ENCODE data around the gene DAAM1.

The DAAM1 gene

DNA sequence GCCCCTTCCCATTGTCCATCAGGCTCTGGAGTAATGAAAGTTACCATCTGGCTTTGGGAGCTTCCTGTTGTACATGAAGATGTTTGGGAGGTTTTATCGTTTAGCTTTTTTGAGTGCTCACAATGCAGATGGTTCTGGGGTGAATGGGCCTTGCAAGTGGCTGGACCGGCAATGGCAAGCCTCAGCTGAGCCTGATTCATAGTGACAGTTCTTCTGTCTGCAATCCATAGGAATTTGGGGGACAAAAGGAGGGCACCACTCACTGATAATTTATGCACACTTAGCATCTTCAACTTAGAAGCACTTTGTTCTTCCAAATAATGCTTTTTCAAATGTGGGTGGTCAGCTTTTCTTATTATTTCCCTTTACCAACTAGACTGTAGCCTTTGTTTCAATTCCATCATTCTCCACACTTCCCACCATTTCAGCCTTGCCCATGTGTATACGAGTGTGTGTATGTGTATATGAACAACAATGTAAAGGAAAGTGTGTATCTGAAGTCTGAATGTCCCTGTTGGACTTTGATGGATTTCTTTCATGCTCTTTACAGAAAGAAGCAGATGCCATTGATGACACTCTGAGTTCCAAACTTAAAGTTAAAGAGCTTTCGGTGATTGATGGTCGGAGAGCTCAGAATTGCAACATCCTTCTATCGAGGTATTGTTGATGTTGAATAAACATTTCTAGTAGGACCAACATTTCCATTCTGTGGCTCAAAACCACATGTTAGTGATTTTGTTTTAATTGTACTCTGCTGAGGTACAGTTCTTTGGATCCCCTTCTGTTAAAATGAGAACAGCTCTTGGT is 151.3 kb downstream of the DAAM1 start:
- DNase-seq (ENCODE audit: low read depth, low spot score): no peak

GRCh38 chr14:59341858-59342477 is 153.5 kb downstream of the DAAM1 start:
- DNase-seq (ENCODE audit: low read depth, low spot score): no peak

- DNase-seq (ENCODE audit: low read depth, low spot score): no peak
Measured at GRCh38 chr14:59342516-59343484, 154.3 kb downstream of the DAAM1 start.

GRCh38 chr14:59343585-59343984 is 155.1 kb downstream of the DAAM1 start:
- no peak for DNase-seq (ENCODE audit: low read depth, low spot score)

- DNase-seq (ENCODE audit: low read depth, low spot score): no peak
Measured at GRCh38 chr14:59344016-59344415, 155.5 kb downstream of the DAAM1 start.

DNA sequence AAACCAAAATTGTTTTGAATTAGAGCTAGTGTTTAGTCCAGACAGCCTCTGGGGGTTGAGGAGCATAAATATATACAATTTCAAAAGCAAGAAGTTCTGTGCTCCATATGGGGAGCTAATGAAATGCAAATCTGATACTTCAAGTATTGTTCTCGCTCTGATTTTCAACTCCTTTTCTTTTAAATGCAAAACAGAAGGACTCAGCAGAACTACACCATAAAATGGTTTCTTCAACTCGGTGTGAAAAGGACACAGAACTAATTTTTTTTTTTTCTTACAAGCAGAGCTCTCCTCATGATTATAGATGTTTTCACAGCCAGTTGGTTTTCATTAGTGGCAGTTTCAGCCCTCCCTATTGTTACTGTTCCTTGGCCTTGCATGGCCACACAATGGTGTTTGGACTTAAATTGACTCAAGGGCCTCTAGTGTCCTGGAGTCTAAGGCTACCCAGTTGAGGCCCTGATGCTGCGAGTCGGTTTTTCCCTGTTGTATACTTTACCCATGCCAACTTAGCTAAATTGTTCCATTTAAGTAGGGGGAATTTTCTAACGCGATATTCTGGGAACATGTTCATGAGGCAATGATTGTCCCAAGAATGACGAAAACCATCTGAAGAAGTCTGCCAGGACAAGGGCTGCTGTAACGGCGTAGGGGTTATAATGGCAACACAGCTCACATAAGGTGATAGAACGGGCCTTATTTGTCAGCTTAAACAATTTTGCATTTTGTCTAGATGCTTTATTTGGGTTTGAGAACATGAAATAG is 156.4 kb downstream of the DAAM1 start:
- no peak for DNase-seq (ENCODE audit: low read depth, low spot score)

DNA sequence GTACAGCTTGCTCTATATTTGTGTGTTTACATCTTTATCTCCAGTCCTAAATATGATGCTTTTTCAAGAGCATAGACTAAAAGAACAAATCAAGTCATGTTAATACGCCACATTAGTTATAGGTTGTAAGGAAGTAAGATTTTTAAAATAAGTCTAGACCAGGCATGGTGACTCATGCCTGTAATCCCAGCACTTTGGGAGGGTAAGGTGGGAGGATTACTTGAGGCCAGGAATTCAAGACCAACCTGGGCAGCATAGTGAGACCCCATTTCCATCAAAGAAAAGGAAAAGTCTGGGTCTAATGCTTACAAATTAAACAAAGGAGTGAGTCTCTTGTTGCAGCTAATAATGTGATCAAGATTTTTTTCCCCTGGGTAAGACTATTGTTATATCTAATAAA is 157.9 kb downstream of the DAAM1 start:
- no peak for DNase-seq (ENCODE audit: low read depth, low spot score)

- DNase-seq (ENCODE audit: low read depth, low spot score): no peak
Measured at GRCh38 chr14:59346796-59347510, 158.5 kb downstream of the DAAM1 start.

DNA sequence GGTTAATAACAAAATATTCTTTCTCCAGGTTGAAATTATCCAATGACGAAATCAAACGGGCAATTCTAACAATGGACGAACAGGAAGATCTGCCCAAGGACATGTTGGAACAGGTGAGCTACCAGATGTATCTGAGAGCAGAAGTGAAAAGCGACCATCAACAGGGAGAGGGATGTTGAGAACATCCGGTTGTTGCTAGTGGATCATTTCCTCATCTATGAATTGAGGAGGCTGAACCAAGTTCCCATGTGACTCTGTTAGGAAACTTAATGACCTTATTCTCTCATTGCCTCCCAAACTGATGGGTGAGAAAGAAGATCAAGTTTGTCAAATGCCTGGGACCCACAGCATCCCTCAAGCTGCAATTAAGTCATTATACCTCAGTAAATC is 159.0 kb downstream of the DAAM1 start:
- DNase-seq (ENCODE audit: low read depth, low spot score): no peak

DNA sequence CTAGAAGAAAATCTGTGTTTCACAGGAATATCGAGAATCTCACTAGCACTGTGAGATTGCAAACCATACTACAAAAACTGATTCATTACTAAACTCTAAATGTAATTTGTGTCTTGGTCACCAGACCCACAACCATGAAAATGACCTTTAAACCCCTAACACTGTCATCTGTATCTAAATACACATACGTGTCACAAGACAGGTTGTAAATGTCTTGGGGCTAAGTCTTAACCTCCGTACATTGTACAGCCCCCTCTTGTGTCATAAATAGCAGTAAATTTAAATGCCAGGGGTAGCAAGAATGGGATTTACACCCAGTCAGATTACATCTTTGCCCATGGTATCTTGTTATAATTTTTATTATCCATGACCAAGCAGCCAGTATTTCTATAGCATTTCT is 159.4 kb downstream of the DAAM1 start:
- DNase-seq (ENCODE audit: low read depth, low spot score): no peak

DNA sequence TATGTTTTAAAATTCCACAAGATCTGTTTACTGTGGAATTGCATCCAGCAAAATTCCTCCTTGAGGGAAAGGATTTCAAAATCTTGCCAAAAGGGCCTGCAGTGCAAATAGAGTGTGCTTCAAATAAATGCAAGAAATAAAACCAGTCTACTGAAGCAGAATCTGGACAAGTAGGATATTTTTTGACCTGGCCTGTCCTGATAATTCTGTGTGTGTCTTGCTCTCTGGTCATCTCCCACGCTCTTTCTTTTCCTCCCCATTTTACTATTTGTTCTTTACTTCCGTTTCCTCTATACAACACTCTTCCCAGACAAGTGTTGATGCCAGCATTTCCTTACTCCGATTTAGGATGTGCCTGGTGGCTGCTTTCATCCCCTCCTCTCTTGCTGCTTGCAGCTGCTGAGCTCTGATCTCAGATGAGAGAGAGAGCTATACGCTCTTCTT is 160.8 kb downstream of the DAAM1 start:
- no peak for DNase-seq (ENCODE audit: low read depth, low spot score)

DNA sequence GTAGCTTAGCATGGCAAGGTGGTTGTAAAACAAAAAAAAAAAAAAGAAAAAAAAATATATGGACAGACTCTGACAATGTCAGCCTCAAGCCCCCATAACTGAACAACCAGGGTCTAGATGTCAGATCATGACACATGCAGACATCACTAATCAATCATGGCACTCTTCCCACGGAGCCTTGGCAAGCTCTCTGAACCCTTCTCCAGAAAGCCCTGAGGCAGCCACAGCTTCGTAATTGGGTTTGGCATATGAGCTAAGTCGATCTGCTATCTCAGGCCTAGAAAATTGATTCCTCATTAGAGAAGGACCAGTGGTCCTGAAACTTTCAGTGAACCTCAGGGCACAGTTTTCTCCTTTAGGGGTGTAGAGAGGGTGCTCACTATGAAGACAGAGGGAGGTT is 164.5 kb downstream of the DAAM1 start:
- no peak for DNase-seq (ENCODE audit: low read depth, low spot score)

- no peak for DNase-seq (ENCODE audit: low read depth, low spot score)
Measured at GRCh38 chr14:59354666-59355065, 166.2 kb downstream of the DAAM1 start.

DNA sequence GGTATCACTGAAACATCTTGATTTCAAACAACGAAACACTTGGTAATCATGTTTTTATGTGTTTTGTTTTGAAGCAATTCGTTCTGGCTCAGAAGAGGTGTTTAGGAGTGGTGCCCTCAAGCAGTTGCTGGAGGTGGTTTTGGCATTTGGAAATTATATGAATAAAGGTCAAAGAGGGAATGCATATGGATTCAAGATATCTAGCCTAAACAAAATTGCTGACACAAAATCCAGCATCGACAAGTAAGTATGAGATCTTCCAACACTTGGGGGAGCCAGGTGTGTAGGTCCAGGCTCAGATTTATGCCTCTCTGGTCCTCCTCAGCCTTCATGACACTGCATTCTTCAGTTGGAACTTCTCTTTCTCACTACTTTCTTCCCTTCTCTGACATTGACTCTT is 166.6 kb downstream of the DAAM1 start:
- no peak for DNase-seq (ENCODE audit: low read depth, low spot score)

- no peak for DNase-seq (ENCODE audit: low read depth, low spot score)
Measured at GRCh38 chr14:59356312-59356711, 167.8 kb downstream of the DAAM1 start.

- no peak for DNase-seq (ENCODE audit: low read depth, low spot score)
Measured at GRCh38 chr14:59356767-59357166, 168.3 kb downstream of the DAAM1 start.

DNA sequence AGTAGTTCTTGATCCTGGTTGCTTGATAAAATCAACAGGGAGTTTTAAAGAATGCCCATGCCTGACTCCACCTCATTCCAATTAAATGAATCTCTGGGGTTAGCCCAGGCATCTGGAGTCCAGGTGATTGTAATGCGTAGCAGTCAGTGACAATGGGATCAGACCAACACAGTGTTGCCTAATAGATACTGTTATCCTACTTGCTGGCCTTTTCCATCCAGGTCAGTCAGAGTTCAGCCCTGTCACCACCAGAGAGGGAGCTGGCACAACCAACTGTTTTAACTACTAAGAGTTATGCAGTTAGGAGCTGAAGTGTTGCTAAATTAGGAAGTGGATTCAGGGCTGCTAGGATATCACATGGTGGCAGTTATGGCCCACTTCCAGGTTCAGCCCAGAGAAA is 169.6 kb downstream of the DAAM1 start:
- DNase-seq (ENCODE audit: low read depth, low spot score): no peak

DNA sequence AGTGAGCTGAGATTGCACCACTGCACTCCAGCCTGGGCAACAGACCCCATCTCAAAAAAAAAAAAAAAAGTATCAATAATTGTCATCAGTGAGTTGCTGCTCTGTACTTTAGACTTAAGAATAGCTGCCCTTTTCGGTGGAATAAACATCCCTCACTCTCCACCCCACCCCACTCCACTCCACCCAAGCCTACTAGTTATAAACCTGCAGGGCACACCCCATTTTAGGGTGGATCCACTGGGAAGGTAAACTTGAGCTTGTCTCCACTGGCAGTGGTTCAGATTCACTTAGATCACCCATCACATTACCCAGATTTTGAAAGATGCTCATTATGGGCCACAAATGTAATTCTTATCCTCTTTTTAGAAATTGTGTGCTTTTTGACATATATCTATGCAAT is 170.3 kb downstream of the DAAM1 start:
- no peak for DNase-seq (ENCODE audit: low read depth, low spot score)

DNA sequence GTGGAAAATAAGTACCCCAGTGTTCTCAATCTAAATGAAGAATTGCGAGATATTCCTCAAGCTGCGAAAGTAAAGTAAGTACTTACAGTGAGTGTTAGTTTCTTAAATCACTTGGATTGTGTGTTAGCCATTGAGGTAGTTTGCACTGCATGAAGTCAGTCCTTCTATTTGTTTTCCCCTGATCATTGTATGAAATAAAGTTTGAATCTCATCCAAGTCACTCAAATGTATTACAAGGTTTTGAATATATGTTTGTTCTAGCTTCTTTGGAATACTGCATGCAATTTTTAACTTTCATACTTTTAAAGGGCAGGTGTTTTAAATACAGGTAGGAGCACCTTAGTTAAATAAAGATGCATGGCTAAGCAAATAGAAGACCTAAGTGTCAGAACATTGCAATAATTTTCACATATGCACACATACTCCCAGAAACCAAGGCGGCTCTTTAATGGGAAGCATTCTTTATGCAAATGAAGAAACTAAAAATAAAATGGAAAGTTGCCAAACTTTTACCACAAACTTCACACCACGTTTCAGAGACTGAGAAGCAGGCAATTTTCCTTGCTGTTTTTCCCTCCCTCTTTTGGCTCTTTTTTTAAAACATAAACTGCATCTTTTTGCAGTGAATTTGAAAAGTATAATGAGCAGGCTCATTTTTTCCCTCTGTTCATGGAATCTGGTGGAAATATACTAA is 171.1 kb downstream of the DAAM1 start:
- no peak for DNase-seq (ENCODE audit: low read depth, low spot score)

- DNase-seq (ENCODE audit: low read depth, low spot score): no peak
Measured at GRCh38 chr14:59360233-59360632, 171.8 kb downstream of the DAAM1 start.

Data from activated naive CD8-positive, alpha-beta T cell treated with anti-CD3 and anti-CD28 coated beads, Interleukin-2, amount 50 U/mL, for 16 hours (primary cell).